CD4-positive, alpha-beta T cell treated with Interleukin-15 for 4 hours (primary cell): Measurements from ENCODE around the gene GNAT1.
"Not testable (repeated sequence)": the region's sequence is repeated elsewhere in the genome, so short reads cannot be mapped to it uniquely, and the experiment has no call there.

Experiments
- DNase-seq: peaks from one replicate; pipeline ENCODE4 v3.0.0-alpha.2; 2020; ENCODE audit warnings: low spot score

GNAT1 gene

GRCh38 chr3:50222169-50222528 lies 30.7 kb downstream of the GNAT1 start:
- no peak for DNase-seq

DNA sequence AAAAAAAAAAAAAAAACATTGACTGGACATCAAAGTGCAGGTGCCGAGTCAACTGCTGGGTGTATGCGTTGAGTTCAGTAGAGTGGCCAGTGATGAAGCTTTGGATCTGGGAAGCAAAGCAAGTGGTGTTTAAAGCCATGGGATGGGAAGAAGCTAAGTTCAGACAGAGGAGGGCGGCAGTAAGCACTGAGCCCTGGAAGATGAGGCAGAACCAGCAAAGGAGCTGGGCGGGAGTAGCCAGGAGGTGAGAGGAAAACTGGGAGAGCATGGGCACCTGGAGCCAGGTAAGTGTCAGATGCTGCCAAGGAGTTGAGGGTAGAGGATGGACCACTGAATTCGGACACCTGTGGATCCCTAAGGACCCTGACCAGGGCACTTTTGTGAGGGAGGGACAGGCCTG lies 33.2 kb downstream of the GNAT1 start:
- no peak for DNase-seq

GRCh38 chr3:50226888-50227389 lies 35.5 kb downstream of the GNAT1 start:
- no peak for DNase-seq

GRCh38 chr3:50227390-50228183 lies 36.2 kb downstream of the GNAT1 start:
- peak; percentile 92 for DNase-seq

GRCh38 chr3:50228184-50228763 lies 36.9 kb downstream of the GNAT1 start:
- not testable (repeated sequence) for DNase-seq

- DNase-seq = no peak
Measured at GRCh38 chr3:50229490-50229889, 38.1 kb downstream of the GNAT1 start.

- DNase-seq = no peak
Measured at GRCh38 chr3:50230104-50230793, 38.8 kb downstream of the GNAT1 start.

DNA sequence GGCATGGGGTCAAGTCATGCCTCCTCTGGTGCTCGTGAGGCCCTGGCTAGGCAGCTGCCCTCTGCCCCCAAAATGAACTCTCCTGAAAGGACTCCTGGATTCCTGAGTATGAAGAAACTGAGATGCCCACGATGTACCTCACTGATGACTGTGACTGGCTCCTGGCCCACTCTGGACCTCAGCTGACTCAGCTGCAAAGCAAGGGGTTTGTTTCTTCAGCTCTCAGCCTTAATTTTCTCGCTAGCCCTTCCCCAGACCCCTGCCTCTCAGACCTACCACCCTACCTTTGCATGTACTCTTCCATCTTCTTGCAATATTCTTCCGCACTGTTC lies 39.4 kb downstream of the GNAT1 start:
- DNase-seq = no peak

DNA sequence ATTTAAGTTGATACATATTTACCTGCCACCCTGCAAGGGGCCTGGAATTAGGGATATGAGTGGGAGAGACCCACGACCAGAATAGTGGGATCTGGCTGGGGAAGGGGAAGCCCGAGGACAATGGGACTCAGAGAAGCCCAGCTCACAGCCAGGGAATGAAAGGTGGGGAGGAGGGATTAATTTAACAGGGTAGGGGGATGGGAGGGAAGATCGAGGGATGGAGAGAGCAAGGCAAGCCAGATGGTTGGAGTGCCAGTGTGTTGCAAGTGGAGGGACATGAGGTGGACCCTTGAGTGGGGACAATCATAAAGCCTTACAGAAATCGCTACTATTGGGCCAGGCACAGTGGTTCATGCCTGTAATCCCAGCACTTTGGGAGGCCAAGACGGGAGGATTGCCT lies 40.2 kb downstream of the GNAT1 start:
- DNase-seq = no peak

GRCh38 chr3:50232303-50232702 lies 40.9 kb downstream of the GNAT1 start:
- no peak for DNase-seq

DNA sequence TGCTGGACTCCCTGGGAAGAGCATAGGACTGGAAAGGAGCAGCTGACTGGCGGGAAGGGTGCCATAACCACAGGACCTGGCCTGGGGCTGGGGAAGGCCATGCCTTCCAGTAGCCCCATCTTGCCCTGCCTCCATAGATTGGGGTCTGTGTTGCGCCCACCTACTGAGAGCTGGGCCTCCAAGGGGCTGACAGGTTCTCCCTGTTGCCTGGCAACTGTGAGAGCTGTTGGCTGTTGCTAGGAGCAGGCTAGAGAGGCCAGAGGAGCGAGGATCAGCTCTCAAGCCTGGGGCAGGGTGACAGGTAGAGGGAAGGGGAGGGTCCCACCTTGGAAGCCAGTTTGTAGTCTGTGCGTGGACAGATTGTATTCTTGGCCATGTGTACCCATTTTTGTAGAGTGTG lies 41.8 kb downstream of the GNAT1 start:
- DNase-seq = no peak

- peak; percentile 99 for DNase-seq
Measured at GRCh38 chr3:50235716-50236483, 44.5 kb downstream of the GNAT1 start, which contains the start of gene GNAI2. Gene GNAI2 (plus strand): TSS chr3:50236204. CDS start chr3:50236336, 132 bp downstream.

DNA sequence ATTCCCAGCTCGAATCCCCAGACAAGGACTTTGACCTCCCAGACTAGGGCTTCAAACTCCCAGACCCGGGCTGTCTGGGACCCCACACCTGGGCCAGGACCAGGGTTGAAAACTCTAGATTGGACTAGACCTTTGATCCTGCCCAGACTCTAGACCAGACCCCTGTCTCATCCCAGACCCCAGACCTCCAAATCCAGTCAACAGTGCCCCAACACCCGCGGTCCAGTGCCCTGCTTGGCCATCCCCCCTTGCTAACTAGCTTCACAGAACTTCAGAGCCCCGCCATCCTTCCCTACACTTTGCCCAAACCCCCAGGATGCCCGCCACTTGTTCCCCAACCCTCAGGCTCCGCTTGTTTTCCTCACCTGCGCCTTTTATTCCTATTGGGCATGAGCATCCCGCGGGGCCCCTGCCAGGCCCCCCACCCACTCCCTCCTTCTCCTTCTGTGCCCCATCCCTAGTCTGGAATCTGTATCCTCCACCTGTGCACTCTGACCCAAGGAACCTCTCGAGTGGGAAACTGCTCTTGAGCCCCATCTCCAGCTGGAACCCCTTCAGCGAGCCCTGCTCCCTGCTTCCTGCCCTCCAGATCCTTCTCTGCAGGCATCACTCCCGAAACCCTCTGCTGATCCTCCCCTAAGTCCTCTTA lies 45.2 kb downstream of the GNAT1 start:
- DNase-seq = no peak

DNA sequence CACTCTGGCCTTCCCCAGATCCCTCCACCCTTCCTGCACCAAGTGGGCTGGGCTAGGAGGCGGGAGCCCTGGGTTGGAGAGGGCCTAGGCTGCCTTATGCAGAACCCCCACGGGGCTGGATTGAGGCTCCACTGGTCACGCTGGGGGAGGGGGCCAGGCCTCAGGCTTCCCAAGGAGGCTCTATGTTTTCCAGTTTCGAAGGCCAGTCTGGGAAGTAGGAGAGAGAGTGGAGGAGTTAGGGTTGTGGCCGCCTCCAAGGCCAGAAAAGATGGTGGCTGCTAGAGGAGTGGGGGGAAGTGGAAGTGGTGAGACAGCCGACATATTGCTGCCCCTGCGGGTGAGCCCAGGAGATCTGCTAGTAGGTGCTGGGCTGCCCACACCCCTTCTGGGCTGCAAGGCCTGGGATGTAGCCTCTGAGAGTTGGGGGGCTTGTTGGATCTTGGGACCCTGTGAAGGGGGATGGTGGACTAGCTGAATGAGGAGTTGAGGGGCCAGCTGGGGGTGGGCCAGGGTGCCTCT lies 45.8 kb downstream of the GNAT1 start:
- no peak for DNase-seq

- DNase-seq = peak; percentile 84
Measured at GRCh38 chr3:50237754-50238548, 46.5 kb downstream of the GNAT1 start.

DNA sequence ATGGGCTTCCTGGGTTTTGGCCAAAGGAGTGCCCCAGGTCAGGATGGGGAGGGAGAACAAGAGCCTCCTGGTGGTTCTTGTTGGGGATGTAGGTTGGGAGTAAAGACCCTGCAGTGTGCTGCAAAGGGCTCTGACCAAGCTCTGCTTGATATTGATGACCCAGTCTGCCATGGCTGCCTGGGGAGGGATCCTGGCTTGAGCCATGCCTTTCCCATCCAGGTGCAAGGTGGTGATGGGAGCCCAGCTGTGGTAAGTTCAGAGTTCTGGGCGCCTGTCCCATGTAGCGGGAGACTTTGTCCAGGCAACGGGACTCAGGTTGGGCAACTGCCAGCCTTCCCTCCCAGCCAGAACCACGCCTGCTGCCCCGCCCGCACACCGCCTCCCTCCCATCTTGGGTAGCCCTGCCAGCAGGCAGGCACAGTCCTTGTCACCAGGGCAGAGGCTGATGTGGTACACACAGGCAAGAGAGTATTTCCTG lies 47.2 kb downstream of the GNAT1 start:
- DNase-seq = peak; percentile 31

DNA sequence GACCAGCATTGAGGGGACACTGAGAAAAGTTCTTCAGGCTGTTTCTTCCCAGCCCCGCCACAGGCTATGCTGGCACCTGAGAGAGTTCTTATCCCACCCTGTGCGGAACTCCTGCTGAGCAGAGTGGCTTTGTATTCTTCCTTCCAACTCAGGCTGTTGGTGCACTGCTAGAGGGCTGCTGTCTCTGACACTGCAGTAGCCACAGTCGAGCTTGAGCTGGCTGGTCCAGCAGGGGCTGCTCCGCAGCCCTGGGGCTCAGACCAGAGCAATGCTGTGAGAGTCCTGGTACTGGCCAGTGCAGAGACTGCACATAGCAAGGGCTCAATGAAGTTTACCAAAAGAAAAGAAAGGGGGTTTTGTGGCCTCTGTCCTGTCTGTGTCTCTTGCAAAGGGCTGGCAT lies 48.2 kb downstream of the GNAT1 start:
- DNase-seq = no peak

- no peak for DNase-seq
Measured at GRCh38 chr3:50241163-50241562, 49.8 kb downstream of the GNAT1 start.

DNA sequence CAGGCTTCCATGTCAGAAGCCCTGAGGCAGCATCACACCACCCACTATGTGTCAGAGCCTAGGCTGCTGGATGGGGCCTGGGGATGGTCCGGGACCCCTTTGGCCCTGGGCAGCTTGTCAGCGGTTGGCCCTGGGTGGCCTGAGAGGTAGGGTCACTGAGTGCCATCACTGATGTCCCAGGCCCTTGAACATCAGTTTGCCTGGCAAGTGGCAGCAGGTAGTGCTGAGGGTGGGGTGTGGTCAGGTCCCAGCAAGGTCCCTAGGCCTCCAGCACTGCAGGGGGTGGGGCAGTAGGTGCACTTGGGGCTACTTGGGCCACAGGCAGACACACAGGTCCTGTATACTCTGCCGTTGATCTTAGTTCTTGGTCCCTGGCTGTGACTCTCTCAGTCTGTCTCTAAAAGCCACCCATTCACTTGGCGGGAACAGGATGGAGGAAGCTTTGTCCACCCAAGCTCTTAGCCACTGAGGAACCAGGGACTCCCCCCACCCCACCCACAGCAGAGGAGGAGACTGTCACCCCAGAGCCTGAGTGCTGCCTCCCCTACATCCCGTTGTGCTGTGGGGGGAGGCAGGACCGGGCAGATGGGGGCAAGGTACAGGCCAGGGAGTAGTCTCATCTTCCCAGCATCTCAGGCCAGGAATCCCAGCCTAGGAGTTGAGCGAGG lies 50.4 kb downstream of the GNAT1 start:
- DNase-seq = no peak

DNA sequence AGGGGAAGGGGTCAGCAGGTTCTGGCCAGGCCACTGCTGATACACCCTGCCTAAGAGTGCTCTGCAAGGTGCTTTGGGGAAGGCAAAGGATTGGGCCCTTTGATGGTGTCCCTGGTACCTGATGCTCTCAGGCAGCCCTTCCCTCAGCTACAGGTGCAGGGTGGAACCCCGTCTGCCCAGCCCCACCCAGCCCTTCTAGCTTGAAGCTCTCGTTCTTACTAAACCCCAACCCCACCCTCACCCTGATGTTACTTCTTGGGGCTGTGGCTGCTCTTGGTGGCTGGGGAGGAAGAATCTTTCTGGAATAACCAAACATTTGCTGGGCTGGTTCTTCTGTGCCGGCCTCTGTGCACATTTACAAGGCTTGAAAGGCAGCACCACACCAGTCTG lies 51.0 kb downstream of the GNAT1 start:
- DNase-seq = peak; percentile 32
